ENCODE measurements around the gene SLC1A3.
A peak's percentile ranks its signal among the peaks of the same experiment; 100 is the strongest.

SLC1A3 gene

GRCh38 chr5:36646507-36647023 is 40.2 kb downstream of the SLC1A3 start:
- Histone ChIP-seq H3K27ac (ENCODE audit: low read depth, low read length) (no peak overlapping the region), H3K79me1 (ENCODE audit: low read length) (no peaks in the 10 kb centered on the region), H3K4me2 (ENCODE audit: low read length) (no peak overlapping the region), H3K4me3 (ENCODE audit: low read length) (no peak overlapping the region), H3K56ac (ENCODE audit: low read length) (no peak overlapping the region), H2BK15ac (replicated peaks; ENCODE audit: low read depth) (no peak overlapping the region), H3K4ac (ENCODE audit: low read depth, low read length) (no peak overlapping the region), H3K23ac (ENCODE audit: low read length) (no peak overlapping the region), H3K27me3 (ENCODE audit: insufficient read depth, low read length, poor library complexity) (no peaks in the 10 kb centered on the region), H4K5ac (ENCODE audit: low read length) (no peak overlapping the region), H2BK120ac (ENCODE audit: low read depth, low read length) (no peak overlapping the region), H3K18ac (ENCODE audit: low read length) (no peak overlapping the region), H4K8ac (ENCODE audit: low read depth, low read length) (no peak overlapping the region), H3K79me2 (ENCODE audit: control insufficient read depth, insufficient read depth, low read length) (no peaks in the 10 kb centered on the region), H3K9ac (ENCODE audit: low read length) (no peak overlapping the region), H2BK5ac (ENCODE audit: low read length) (no peak overlapping the region), H3K36me3 (ENCODE audit: control insufficient read depth, insufficient read depth, low read length) (no peaks in the 10 kb centered on the region), H2AK5ac (ENCODE audit: low read length) (no peak overlapping the region), H3K4me1 (ENCODE audit: control insufficient read depth, low read depth, low read length) (peaks cover 4% of the 10 kb centered on the region)
- DNase-seq = no peak
- WGBS (ENCODE audit: extremely low coverage, insufficient coverage, low lambda C conversion rate) = no CpG with 5 or more reads among the region's 3 CpGs

GRCh38 chr5:36647046-36647445 is 40.6 kb downstream of the SLC1A3 start:
- no peak overlapping the region for H2AK5ac ChIP-seq (ENCODE audit: low read length)
- no peak overlapping the region for H3K18ac ChIP-seq (ENCODE audit: low read length)
- no peak overlapping the region for H4K8ac ChIP-seq (ENCODE audit: low read depth, low read length)
- DNase-seq = no peak
- H3K27ac ChIP-seq (ENCODE audit: low read depth, low read length) = no peak overlapping the region
- H3K27me3 ChIP-seq (ENCODE audit: insufficient read depth, low read length, poor library complexity) = no peaks in the 10 kb centered on the region
- H2BK120ac ChIP-seq (ENCODE audit: low read depth, low read length) = no peak overlapping the region
- no peak overlapping the region for H4K5ac ChIP-seq (ENCODE audit: low read length)
- H3K4me3 ChIP-seq (ENCODE audit: low read length) = no peak overlapping the region
- H2BK15ac ChIP-seq (replicated peaks; ENCODE audit: low read depth) = peak overlapping the region; percentile 36
- H3K4me1 ChIP-seq (ENCODE audit: control insufficient read depth, low read depth, low read length) = peaks cover 4% of the 10 kb centered on the region
- H3K79me1 ChIP-seq (ENCODE audit: low read length) = no peaks in the 10 kb centered on the region
- no peaks in the 10 kb centered on the region for H3K79me2 ChIP-seq (ENCODE audit: control insufficient read depth, insufficient read depth, low read length)
- H3K4ac ChIP-seq (ENCODE audit: low read depth, low read length) = no peak overlapping the region
- no peak overlapping the region for H3K4me2 ChIP-seq (ENCODE audit: low read length)
- H3K36me3 ChIP-seq (ENCODE audit: control insufficient read depth, insufficient read depth, low read length) = no peaks in the 10 kb centered on the region
- no peak overlapping the region for H3K9ac ChIP-seq (ENCODE audit: low read length)
- no peak overlapping the region for H3K23ac ChIP-seq (ENCODE audit: low read length)
- no peak overlapping the region for H3K56ac ChIP-seq (ENCODE audit: low read length)
- H2BK5ac ChIP-seq (ENCODE audit: low read length) = no peak overlapping the region

- no peak overlapping the region for H3K18ac ChIP-seq (ENCODE audit: low read length)
- H3K9ac ChIP-seq (ENCODE audit: low read length) = no peak overlapping the region
- no peak overlapping the region for H4K5ac ChIP-seq (ENCODE audit: low read length)
- H3K23ac ChIP-seq (ENCODE audit: low read length) = no peak overlapping the region
- H3K4me3 ChIP-seq (ENCODE audit: low read length) = no peak overlapping the region
- no peak overlapping the region for H3K27ac ChIP-seq (ENCODE audit: low read depth, low read length)
- H3K27me3 ChIP-seq (ENCODE audit: insufficient read depth, low read length, poor library complexity) = no peaks in the 10 kb centered on the region
- H2BK120ac ChIP-seq (ENCODE audit: low read depth, low read length) = no peak overlapping the region
- no peaks in the 10 kb centered on the region for H3K36me3 ChIP-seq (ENCODE audit: control insufficient read depth, insufficient read depth, low read length)
- no peak overlapping the region for H3K4me2 ChIP-seq (ENCODE audit: low read length)
- no peak overlapping the region for H3K4ac ChIP-seq (ENCODE audit: low read depth, low read length)
- H3K79me1 ChIP-seq (ENCODE audit: low read length) = no peaks in the 10 kb centered on the region
- WGBS (ENCODE audit: extremely low coverage, insufficient coverage, low lambda C conversion rate) = no CpG with 5 or more reads among the region's 3 CpGs
- peak; percentile 93 for DNase-seq
- no peak overlapping the region for H2BK15ac ChIP-seq (replicated peaks; ENCODE audit: low read depth)
- H3K79me2 ChIP-seq (ENCODE audit: control insufficient read depth, insufficient read depth, low read length) = no peaks in the 10 kb centered on the region
- peaks cover 4% of the 10 kb centered on the region for H3K4me1 ChIP-seq (ENCODE audit: control insufficient read depth, low read depth, low read length)
- no peak overlapping the region for H4K8ac ChIP-seq (ENCODE audit: low read depth, low read length)
- H2AK5ac ChIP-seq (ENCODE audit: low read length) = no peak overlapping the region
- H3K56ac ChIP-seq (ENCODE audit: low read length) = no peak overlapping the region
- no peak overlapping the region for H2BK5ac ChIP-seq (ENCODE audit: low read length)
These were observed 42.0 kb downstream of the SLC1A3 start for GRCh38 chr5:36648426-36648825.

- H4K5ac ChIP-seq (ENCODE audit: low read length) = no peak overlapping the region
- H3K23ac ChIP-seq (ENCODE audit: low read length) = no peak overlapping the region
- H2BK15ac ChIP-seq (replicated peaks; ENCODE audit: low read depth) = no peak overlapping the region
- no peak overlapping the region for H3K4me3 ChIP-seq (ENCODE audit: low read length)
- H3K27me3 ChIP-seq (ENCODE audit: insufficient read depth, low read length, poor library complexity) = no peaks in the 10 kb centered on the region
- no peak overlapping the region for H3K4me2 ChIP-seq (ENCODE audit: low read length)
- H3K79me2 ChIP-seq (ENCODE audit: control insufficient read depth, insufficient read depth, low read length) = no peaks in the 10 kb centered on the region
- H2AK5ac ChIP-seq (ENCODE audit: low read length) = no peak overlapping the region
- no peak overlapping the region for H2BK5ac ChIP-seq (ENCODE audit: low read length)
- no peak for DNase-seq
- no peak overlapping the region for H2BK120ac ChIP-seq (ENCODE audit: low read depth, low read length)
- no peak overlapping the region for H3K18ac ChIP-seq (ENCODE audit: low read length)
- H4K8ac ChIP-seq (ENCODE audit: low read depth, low read length) = no peak overlapping the region
- H3K36me3 ChIP-seq (ENCODE audit: control insufficient read depth, insufficient read depth, low read length) = no peaks in the 10 kb centered on the region
- H3K56ac ChIP-seq (ENCODE audit: low read length) = no peak overlapping the region
- H3K79me1 ChIP-seq (ENCODE audit: low read length) = no peaks in the 10 kb centered on the region
- H3K27ac ChIP-seq (ENCODE audit: low read depth, low read length) = no peak overlapping the region
- no peak overlapping the region for H3K9ac ChIP-seq (ENCODE audit: low read length)
- WGBS (ENCODE audit: extremely low coverage, insufficient coverage, low lambda C conversion rate) = no CpG with 5 or more reads among the region's 9 CpGs
- H3K4ac ChIP-seq (ENCODE audit: low read depth, low read length) = no peak overlapping the region
- peaks cover 4% of the 10 kb centered on the region for H3K4me1 ChIP-seq (ENCODE audit: control insufficient read depth, low read depth, low read length)
These were observed 45.6 kb downstream of the SLC1A3 start for GRCh38 chr5:36651761-36652685.

DNA sequence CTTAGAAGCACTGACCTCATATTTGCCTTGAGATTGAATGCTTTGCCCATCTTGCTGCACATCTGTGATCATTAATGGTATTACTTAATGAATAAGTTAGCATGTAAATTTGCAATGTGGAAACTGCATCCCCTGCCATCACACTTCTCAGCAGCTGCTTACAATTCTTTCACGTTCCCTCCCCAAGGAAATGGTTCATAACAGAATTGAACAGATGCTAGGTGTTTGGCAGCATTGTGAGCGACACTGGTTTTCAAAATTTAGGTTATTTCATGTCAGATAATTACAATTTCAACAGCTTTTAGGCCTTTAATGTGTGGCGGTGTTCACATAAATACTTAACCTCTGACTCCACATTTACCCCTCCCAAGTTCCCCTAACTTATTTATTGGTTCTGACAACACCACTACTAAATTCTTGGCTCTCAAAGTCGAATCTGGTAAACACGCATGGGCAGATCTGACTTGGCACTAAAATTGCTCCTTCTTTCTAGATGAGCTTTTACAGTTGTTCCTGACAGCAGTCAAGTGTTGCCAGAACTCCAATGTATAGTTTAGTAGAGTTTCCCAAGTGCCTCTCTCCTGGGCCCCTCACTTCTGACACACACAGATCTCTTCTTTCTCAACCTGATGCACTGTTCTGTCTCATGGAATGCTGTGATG is 46.8 kb downstream of the SLC1A3 start:
- H3K4me2 ChIP-seq (ENCODE audit: low read length) = no peak overlapping the region
- no peak overlapping the region for H4K5ac ChIP-seq (ENCODE audit: low read length)
- no peak overlapping the region for H2BK15ac ChIP-seq (replicated peaks; ENCODE audit: low read depth)
- no peak for DNase-seq
- H4K8ac ChIP-seq (ENCODE audit: low read depth, low read length) = no peak overlapping the region
- peaks cover 4% of the 10 kb centered on the region for H3K4me1 ChIP-seq (ENCODE audit: control insufficient read depth, low read depth, low read length)
- no peak overlapping the region for H3K23ac ChIP-seq (ENCODE audit: low read length)
- H3K56ac ChIP-seq (ENCODE audit: low read length) = no peak overlapping the region
- H3K4ac ChIP-seq (ENCODE audit: low read depth, low read length) = no peak overlapping the region
- WGBS (ENCODE audit: extremely low coverage, insufficient coverage, low lambda C conversion rate) = no CpG with 5 or more reads among the region's 5 CpGs
- H3K79me1 ChIP-seq (ENCODE audit: low read length) = no peaks in the 10 kb centered on the region
- H3K27me3 ChIP-seq (ENCODE audit: insufficient read depth, low read length, poor library complexity) = no peaks in the 10 kb centered on the region
- no peak overlapping the region for H3K27ac ChIP-seq (ENCODE audit: low read depth, low read length)
- no peaks in the 10 kb centered on the region for H3K36me3 ChIP-seq (ENCODE audit: control insufficient read depth, insufficient read depth, low read length)
- H3K9ac ChIP-seq (ENCODE audit: low read length) = no peak overlapping the region
- no peaks in the 10 kb centered on the region for H3K79me2 ChIP-seq (ENCODE audit: control insufficient read depth, insufficient read depth, low read length)
- H2BK120ac ChIP-seq (ENCODE audit: low read depth, low read length) = no peak overlapping the region
- H2AK5ac ChIP-seq (ENCODE audit: low read length) = no peak overlapping the region
- no peak overlapping the region for H3K18ac ChIP-seq (ENCODE audit: low read length)
- H2BK5ac ChIP-seq (ENCODE audit: low read length) = no peak overlapping the region
- no peak overlapping the region for H3K4me3 ChIP-seq (ENCODE audit: low read length)
